Osteocyte (in vitro differentiated cells): ENCODE measurements around the gene STRA8. TPM values are rescaled to one million over a fixed set of nuclear protein-coding genes. Genes with fewer than 3 reads are reported as not detected.

Experiments
- DNase-seq: peaks from one replicate; pipeline ENCODE4 v3.0.0; 2021; ENCODE audit warnings: mixed read lengths; ENCODE audit not compliant: unreplicated experiment; ENCODE audit errors: extremely low spot score
- H3K27ac Mint-ChIP-seq: one replicate; pipeline ENCODE4 v1.8.0; 2021; ENCODE audit warnings: mild to moderate bottlenecking, mixed read lengths; ENCODE audit not compliant: unreplicated experiment
- H3K27me3 Mint-ChIP-seq: one replicate; pipeline ENCODE4 v1.8.0; 2021; ENCODE audit warnings: mixed read lengths; ENCODE audit not compliant: unreplicated experiment
- H3K36me3 Mint-ChIP-seq: one replicate; pipeline ENCODE4 v1.8.0; 2021; ENCODE audit warnings: mixed read lengths; ENCODE audit not compliant: unreplicated experiment
- H3K4me1 Mint-ChIP-seq: one replicate; pipeline ENCODE4 v1.8.0; 2021; ENCODE audit warnings: mixed read lengths; ENCODE audit not compliant: unreplicated experiment
- H3K4me3 Mint-ChIP-seq: one replicate; pipeline ENCODE4 v1.8.0; 2021; ENCODE audit warnings: mild to moderate bottlenecking, moderate library complexity, mixed read lengths; ENCODE audit not compliant: unreplicated experiment
- H3K9me3 Mint-ChIP-seq: one replicate; pipeline ENCODE4 v1.8.0; 2021; ENCODE audit warnings: mixed read lengths; ENCODE audit not compliant: unreplicated experiment
- total RNA-seq: library from RNA; stranded (reverse); gene quantifications from 2 replicates; pipeline ENCODE4 v1.2.1, GENCODE V29; 2021
- TF ChIP-seq, protein P1 (sequence below): fragments of 200-600 bp; sonication (generic); IDR thresholded peaks from 2 replicates; pipeline ENCODE4 v1.5.0; 2021; ENCODE audit warnings: antibody characterized with exemption, mild to moderate bottlenecking, moderate library complexity

STRA8 gene
- total RNA-seq, 1 donor from 2014 or later: not detected

DNA sequence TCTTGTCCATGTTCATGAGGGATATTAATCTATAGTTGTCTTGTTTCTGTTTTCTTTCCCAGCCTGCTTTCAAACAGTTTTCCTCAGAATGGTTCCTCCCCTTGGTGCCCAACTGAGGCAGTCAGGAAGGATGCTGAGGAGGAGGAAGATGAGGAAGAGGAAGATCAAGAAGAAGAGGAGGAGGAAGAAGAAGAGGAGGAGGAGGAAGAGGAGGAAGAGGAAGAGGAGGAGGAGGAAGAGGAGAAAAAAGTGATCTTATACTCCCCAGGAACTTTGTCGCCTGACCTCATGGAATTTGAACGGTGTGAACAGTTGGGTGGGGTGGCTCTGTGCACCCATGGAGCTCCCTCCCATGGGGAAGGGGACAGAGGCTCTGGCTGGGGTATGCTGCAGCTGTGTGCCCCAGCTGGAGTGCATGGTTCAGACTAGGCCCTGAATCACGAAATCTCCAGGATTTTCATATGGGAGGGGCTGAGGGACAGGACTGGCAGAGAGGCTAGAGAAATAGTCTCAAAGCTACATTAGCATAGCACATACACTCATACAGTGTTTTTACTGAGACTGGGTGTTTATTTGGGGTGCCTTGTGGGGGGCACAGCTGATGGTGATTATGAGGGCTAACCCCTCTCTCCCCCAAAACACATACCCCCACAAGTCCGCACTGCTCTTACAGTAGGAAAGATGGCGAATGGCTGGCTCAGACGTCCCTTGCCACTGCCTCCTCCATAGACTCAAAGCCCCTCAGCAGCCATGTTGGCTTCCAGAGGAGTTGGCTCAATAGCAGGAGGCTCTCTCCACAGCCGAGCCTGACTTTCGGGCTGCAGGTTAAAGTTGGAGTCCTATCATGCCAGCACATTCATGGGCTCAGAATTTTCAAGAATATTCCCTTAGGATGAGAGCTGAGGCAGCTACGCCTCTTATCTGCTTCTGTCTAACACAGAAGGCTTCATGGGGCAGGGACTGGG, 11.9 kb downstream of the STRA8 start:
- Mint-ChIP-seq H3K4me3 (no peak overlapping the region), H3K4me1 (no peaks in the 10 kb centered on the region), H3K9me3 (no peaks in the 10 kb centered on the region), H3K27ac (no peak overlapping the region), H3K36me3 (no peaks in the 10 kb centered on the region), H3K27me3 (peaks cover 33% of the 10 kb centered on the region)
- TF ChIP-seq, protein P1, sequence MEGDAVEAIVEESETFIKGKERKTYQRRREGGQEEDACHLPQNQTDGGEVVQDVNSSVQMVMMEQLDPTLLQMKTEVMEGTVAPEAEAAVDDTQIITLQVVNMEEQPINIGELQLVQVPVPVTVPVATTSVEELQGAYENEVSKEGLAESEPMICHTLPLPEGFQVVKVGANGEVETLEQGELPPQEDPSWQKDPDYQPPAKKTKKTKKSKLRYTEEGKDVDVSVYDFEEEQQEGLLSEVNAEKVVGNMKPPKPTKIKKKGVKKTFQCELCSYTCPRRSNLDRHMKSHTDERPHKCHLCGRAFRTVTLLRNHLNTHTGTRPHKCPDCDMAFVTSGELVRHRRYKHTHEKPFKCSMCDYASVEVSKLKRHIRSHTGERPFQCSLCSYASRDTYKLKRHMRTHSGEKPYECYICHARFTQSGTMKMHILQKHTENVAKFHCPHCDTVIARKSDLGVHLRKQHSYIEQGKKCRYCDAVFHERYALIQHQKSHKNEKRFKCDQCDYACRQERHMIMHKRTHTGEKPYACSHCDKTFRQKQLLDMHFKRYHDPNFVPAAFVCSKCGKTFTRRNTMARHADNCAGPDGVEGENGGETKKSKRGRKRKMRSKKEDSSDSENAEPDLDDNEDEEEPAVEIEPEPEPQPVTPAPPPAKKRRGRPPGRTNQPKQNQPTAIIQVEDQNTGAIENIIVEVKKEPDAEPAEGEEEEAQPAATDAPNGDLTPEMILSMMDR: no peak
- DNase-seq: peak; percentile 44

DNA sequence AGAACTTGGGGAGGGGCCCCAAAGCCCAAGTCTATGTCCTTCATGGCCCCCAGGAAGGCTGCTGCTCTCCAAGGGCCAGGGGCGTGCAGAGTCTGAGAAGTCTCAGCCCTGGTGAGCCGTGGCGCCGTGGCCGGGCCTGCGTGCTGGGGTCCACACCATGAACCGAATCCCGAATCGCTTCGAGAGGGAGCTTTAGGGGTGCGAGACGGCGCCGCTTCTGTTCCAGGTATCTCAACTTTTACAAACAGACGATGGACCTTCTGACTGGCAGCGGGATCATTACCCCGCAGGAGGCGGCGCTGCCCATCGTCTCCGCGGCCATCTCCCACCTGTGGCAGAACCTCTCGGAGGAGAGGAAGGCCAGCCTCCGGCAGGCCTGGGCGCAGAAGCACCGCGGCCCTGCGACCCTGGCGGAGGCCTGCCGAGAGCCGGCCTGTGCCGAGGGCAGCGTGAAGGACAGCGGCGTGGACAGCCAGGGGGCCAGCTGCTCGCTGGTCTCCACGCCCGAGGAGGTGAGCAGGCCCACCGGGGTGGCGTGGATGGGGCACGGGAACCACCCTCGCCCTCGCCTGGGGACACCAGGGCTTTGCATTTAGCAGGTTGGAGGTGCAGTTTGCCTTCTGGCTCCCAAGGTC, 12.7 kb downstream of the STRA8 start:
- Mint-ChIP-seq H3K36me3 (no peaks in the 10 kb centered on the region), H3K27me3 (peaks cover 28% of the 10 kb centered on the region), H3K9me3 (no peaks in the 10 kb centered on the region), H3K4me3 (no peak overlapping the region), H3K4me1 (no peaks in the 10 kb centered on the region), H3K27ac (no peak overlapping the region)
- TF ChIP-seq, protein P1: no peak
- peak; percentile 83 for DNase-seq

DNA sequence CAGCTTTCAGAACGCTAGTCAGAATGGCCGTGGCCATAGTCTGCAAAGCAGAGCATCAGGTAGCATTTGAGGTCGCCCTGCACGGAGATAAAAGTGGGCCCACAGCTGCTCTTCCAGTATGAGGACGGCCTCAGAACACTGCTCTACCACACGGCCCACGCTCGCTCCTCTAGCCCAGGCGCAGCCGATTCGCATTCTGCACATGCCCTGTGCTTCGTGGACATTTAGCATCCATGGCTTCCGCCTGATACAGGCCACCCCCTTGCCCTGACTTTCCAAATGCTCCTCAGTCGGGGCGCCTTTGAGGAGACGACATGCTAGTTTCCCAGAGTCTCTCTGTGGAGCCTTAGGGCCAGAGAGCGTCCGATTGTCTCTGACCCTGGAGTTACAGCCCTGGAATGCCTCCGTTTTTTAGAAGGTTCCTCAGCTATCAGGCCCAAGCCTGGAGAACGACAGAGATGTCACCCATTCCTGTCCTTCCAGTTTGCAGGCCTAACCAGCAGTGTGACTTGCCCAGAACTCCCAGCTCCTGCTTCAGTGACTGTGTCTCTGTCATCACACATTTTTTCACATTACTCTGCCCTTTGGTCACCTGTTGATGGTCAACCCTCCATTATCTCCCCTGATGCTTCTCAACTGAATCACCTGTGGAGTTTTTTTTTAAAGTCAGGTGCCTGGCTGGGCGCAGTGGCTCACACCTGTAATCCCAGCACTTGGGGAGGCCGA, 14.3 kb downstream of the STRA8 start:
- no peaks in the 10 kb centered on the region for H3K9me3 Mint-ChIP-seq
- H3K4me1 Mint-ChIP-seq: no peaks in the 10 kb centered on the region
- H3K36me3 Mint-ChIP-seq: no peaks in the 10 kb centered on the region
- TF ChIP-seq, protein P1: no peak
- peak; percentile 68 for DNase-seq
- no peak overlapping the region for H3K27ac Mint-ChIP-seq
- peaks cover 17% of the 10 kb centered on the region for H3K27me3 Mint-ChIP-seq
- H3K4me3 Mint-ChIP-seq: no peak overlapping the region

DNA sequence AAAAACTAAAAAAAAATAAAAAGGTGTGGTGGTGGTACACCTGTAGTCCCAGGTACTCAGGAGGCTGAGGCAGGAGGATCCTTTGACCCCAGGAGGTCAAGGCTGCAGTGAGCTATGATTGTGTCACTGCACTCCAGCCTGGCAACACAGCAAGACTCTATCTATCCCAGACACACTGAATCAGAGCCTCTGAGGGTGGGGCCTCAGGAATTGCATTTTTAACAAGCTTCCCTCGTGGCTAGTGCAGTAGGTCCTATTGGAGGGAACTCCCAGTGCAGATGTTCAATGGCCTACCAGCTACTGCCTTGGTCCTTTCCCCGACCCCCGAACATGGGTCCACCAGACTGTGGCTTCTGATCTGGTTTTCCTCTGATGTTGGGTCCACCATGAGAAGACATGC, 14.9 kb downstream of the STRA8 start:
- peaks cover 11% of the 10 kb centered on the region for H3K27me3 Mint-ChIP-seq
- H3K4me3 Mint-ChIP-seq: no peak overlapping the region

More for the DNA sequence above, 14.9 kb downstream of the STRA8 start:
- DNase-seq: peak; percentile 48
- TF ChIP-seq, protein P1: no peak
- Mint-ChIP-seq H3K36me3 (no peaks in the 10 kb centered on the region), H3K9me3 (no peaks in the 10 kb centered on the region), H3K4me1 (peaks cover under 1% of the 10 kb centered on the region), H3K27ac (no peak overlapping the region)
